Astrocyte (in vitro differentiated cells and primary cell): ENCODE measurements around the gene FSD1L. TPM values are rescaled to one million over a fixed set of nuclear protein-coding genes. Genes with fewer than 3 reads are reported as not detected.

ENCODE experiments used
- DNase-seq: peaks from one replicate; pipeline ENCODE4 v3.0.0-alpha.2; 2010; ENCODE audit warnings: low read depth
- FAIRE-seq: peaks from 2 replicates; lab custom pipeline; 2011; peaks lifted over from hg19 to GRCh38; lab: Jason Lieb, UNC
- H2AFZ ChIP-seq: 2 replicates; pipeline ENCODE4 v1.6.0; 2012; ENCODE audit warnings: low read depth, low read length, inconsistent platforms
- H3K27ac ChIP-seq: 2 replicates; pipeline ENCODE4 v1.5.1; 2011; ENCODE audit warnings: low read depth, low read length, inconsistent platforms
- H3K27me3 ChIP-seq: 2 replicates; pipeline ENCODE4 v1.6.0; 2011; ENCODE audit warnings: low read length, inconsistent platforms; ENCODE audit not compliant: insufficient read depth
- H3K36me3 ChIP-seq: 2 replicates; pipeline ENCODE4 v1.5.1; 2011; ENCODE audit warnings: low read length, inconsistent platforms; ENCODE audit not compliant: insufficient read depth
- H3K4me1 ChIP-seq: 2 replicates; pipeline ENCODE4 v1.5.1; 2011; ENCODE audit warnings: low read length, inconsistent platforms; ENCODE audit not compliant: insufficient read depth
- H3K4me2 ChIP-seq: 2 replicates; pipeline ENCODE4 v1.6.0; 2012; ENCODE audit warnings: low read length, inconsistent platforms
- H3K4me3 ChIP-seq: 2 replicates; pipeline ENCODE4 v1.5.1; 2011; ENCODE audit warnings: low read depth, mild to moderate bottlenecking, low read length, inconsistent platforms; ENCODE audit not compliant: insufficient read depth
- H3K79me2 ChIP-seq: 2 replicates; pipeline ENCODE4 v1.6.0; 2012; ENCODE audit warnings: mild to moderate bottlenecking, low read length, inconsistent platforms; ENCODE audit not compliant: insufficient read depth
- H3K9ac ChIP-seq: 2 replicates; pipeline ENCODE4 v1.6.0; 2012; ENCODE audit warnings: mild to moderate bottlenecking, low read length, inconsistent platforms
- H3K9me3 ChIP-seq: 2 replicates; pipeline ENCODE4 v1.5.1; 2012; ENCODE audit warnings: low read depth, mild to moderate bottlenecking, low read length, inconsistent platforms; ENCODE audit not compliant: insufficient read depth
- H4K20me1 ChIP-seq: 2 replicates; pipeline ENCODE4 v1.6.0; 2012; ENCODE audit warnings: low read length, inconsistent platforms; ENCODE audit not compliant: insufficient read depth
- H3K27ac Mint-ChIP-seq: one replicate; pipeline ENCODE4 v1.8.0; 2021; ENCODE audit warnings: mild to moderate bottlenecking, mixed read lengths; ENCODE audit not compliant: unreplicated experiment
- H3K27me3 Mint-ChIP-seq: one replicate; pipeline ENCODE4 v1.8.0; 2021; ENCODE audit warnings: low read depth, mixed read lengths; ENCODE audit not compliant: unreplicated experiment
- H3K36me3 Mint-ChIP-seq: one replicate; pipeline ENCODE4 v1.8.0; 2021; ENCODE audit warnings: low read depth, mixed read lengths; ENCODE audit not compliant: unreplicated experiment
- H3K4me1 Mint-ChIP-seq: one replicate; pipeline ENCODE4 v1.8.0; 2021; ENCODE audit warnings: low read depth, mixed read lengths; ENCODE audit not compliant: unreplicated experiment
- H3K4me3 Mint-ChIP-seq: one replicate; pipeline ENCODE4 v1.8.0; 2021; ENCODE audit warnings: mild to moderate bottlenecking, moderate library complexity, mixed read lengths; ENCODE audit not compliant: unreplicated experiment
- H3K9me3 Mint-ChIP-seq: one replicate; pipeline ENCODE4 v1.8.0; 2021; ENCODE audit warnings: mild to moderate bottlenecking, mixed read lengths; ENCODE audit not compliant: unreplicated experiment
- EZH2 ChIP-seq: IDR thresholded peaks from 2 replicates; pipeline ENCODE4 v1.6.1; 2012; ENCODE audit warnings: mild to moderate bottlenecking, low read length, inconsistent platforms; ENCODE audit not compliant: insufficient read depth
- total RNA-seq: library from RNA; stranded (reverse); gene quantifications from 2 replicates; pipeline ENCODE4 v1.2.1, GENCODE V29; 2021
- TF ChIP-seq, protein P1 (sequence below): IDR thresholded peaks from 2 replicates; pipeline ENCODE4 v1.5.1; 2011; ENCODE audit warnings: low read depth, mild to moderate bottlenecking, inconsistent platforms, low read length, moderate library complexity; ENCODE audit not compliant: insufficient read depth

FSD1L gene
- total RNA-seq, 1 donor from 2014 or later = 7.0 TPM

DNA sequence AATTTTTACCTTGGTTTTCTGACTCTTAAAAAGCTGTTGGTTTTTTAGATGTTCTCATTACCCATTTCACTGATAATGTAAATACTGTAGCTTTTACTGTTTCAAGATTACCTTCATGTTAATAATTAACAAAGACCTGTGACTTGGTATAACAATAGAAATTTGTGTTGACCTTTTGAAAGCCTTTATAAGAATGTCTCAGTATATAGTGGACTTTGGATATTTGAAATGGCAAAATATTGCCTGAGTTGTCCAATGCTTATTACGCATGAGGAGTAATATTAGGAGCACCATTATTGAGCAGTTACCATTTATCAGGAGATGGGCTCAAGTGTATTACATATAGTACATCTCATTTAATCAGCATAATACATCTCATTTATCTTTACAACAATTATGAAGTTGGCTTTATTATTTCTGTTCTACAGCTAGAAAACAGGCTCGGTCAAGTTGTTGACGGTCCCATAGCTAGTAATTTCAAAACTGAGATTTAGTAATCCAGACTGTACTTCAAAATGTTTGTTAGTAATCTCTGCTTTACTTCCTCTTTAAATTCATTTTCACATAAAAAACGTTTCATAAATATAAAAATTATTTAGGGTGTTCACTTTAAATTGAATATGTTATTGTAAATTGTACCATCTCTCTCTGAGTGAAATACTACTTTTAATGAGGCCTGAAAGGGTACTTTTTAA lies 59.4 kb downstream of the FSD1L start:
- no peak overlapping the region for H3K27ac Mint-ChIP-seq
- no peaks in the 10 kb centered on the region for H3K27me3 ChIP-seq
- no peak overlapping the region for H3K4me2 ChIP-seq
- H3K9ac ChIP-seq = no peak overlapping the region
- no peaks in the 10 kb centered on the region for H3K9me3 Mint-ChIP-seq
- H3K36me3 Mint-ChIP-seq = no peaks in the 10 kb centered on the region
- no peak overlapping the region for H3K27ac ChIP-seq
- TF ChIP-seq, protein P1, sequence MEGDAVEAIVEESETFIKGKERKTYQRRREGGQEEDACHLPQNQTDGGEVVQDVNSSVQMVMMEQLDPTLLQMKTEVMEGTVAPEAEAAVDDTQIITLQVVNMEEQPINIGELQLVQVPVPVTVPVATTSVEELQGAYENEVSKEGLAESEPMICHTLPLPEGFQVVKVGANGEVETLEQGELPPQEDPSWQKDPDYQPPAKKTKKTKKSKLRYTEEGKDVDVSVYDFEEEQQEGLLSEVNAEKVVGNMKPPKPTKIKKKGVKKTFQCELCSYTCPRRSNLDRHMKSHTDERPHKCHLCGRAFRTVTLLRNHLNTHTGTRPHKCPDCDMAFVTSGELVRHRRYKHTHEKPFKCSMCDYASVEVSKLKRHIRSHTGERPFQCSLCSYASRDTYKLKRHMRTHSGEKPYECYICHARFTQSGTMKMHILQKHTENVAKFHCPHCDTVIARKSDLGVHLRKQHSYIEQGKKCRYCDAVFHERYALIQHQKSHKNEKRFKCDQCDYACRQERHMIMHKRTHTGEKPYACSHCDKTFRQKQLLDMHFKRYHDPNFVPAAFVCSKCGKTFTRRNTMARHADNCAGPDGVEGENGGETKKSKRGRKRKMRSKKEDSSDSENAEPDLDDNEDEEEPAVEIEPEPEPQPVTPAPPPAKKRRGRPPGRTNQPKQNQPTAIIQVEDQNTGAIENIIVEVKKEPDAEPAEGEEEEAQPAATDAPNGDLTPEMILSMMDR = no peak
- TF ChIP-seq EZH2 = no peak
- DNase-seq (no peak), FAIRE-seq (no peak)
- H3K4me3 Mint-ChIP-seq = no peak overlapping the region
- peaks cover 11% of the 10 kb centered on the region for H3K4me1 ChIP-seq
- H3K4me1 Mint-ChIP-seq = peaks cover 29% of the 10 kb centered on the region
- peaks cover 14% of the 10 kb centered on the region for H3K79me2 ChIP-seq
- peaks cover 4% of the 10 kb centered on the region for H4K20me1 ChIP-seq
- no peak overlapping the region for H3K4me3 ChIP-seq
- no peaks in the 10 kb centered on the region for H3K36me3 ChIP-seq
- no peaks in the 10 kb centered on the region for H3K9me3 ChIP-seq
- no peaks in the 10 kb centered on the region for H3K27me3 Mint-ChIP-seq
- H2AFZ ChIP-seq = no peak overlapping the region

DNA sequence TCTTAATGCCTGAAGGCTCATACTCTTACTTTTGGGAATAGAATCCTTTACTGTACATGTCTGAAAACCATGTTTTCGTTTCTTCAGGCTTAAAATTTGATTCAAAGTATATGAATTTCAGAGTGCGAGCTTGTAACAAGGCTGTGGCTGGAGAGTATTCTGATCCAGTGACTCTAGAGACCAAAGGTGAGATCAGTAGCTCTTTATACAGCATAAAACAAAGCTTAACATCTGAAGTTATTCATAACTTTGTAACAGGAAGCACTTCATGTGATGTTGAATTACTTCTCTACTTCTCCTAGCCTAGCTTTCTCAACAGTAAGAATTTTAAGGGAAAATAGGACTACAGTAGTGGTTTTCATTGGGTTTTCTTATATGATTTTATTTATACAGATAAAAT lies 60.7 kb downstream of the FSD1L start:
- Histone ChIP-seq H3K9ac (no peak overlapping the region), H3K9me3 (no peaks in the 10 kb centered on the region), H3K79me2 (peaks cover 10% of the 10 kb centered on the region), H3K4me3 (no peak overlapping the region), H3K4me2 (no peak overlapping the region), H2AFZ (no peak overlapping the region), H3K36me3 (no peaks in the 10 kb centered on the region), H3K4me1 (peaks cover 11% of the 10 kb centered on the region), H3K27ac (no peak overlapping the region), H4K20me1 (peaks cover 4% of the 10 kb centered on the region), H3K27me3 (no peaks in the 10 kb centered on the region)
- no peaks in the 10 kb centered on the region for H3K36me3 Mint-ChIP-seq
- no peak for TF ChIP-seq EZH2
- TF ChIP-seq, protein P1 = no peak
- H3K27me3 Mint-ChIP-seq = no peaks in the 10 kb centered on the region
- H3K27ac Mint-ChIP-seq = no peak overlapping the region
- DNase-seq (no peak), FAIRE-seq (no peak)
- peaks cover 29% of the 10 kb centered on the region for H3K4me1 Mint-ChIP-seq
- no peaks in the 10 kb centered on the region for H3K9me3 Mint-ChIP-seq
- no peak overlapping the region for H3K4me3 Mint-ChIP-seq

DNA sequence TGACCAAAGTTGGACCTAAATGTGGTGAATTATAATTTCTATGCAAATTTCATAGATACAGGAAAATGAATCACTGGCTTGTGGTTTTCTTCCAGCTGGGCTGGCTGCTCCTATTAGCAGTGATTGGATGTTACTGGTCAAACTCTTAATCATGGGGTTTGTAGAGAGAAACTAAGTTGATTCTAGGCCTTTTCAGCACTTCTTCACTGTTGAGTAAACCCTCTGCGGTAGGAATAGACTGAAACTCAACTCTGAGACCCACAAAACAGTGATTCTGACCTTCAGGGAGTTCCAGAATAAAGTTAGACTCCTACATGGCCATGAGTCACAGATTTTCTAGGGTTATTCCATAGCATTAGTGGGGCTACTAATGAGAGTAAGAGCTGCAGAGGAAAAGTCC lies 62.2 kb downstream of the FSD1L start:
- Histone ChIP-seq H3K79me2 (no peaks in the 10 kb centered on the region), H3K27me3 (no peaks in the 10 kb centered on the region), H3K4me3 (peak overlapping the region; percentile 1), H2AFZ (no peak overlapping the region), H3K36me3 (peaks cover 2% of the 10 kb centered on the region), H3K4me2 (peak overlapping the region; percentile 69), H4K20me1 (peaks cover 4% of the 10 kb centered on the region), H3K4me1 (peaks cover 11% of the 10 kb centered on the region), H3K27ac (peak overlapping the region; percentile 13), H3K9ac (no peak overlapping the region), H3K9me3 (no peaks in the 10 kb centered on the region)
- Mint-ChIP-seq H3K27ac (peak overlapping the region; percentile 18), H3K4me3 (no peak overlapping the region), H3K9me3 (no peaks in the 10 kb centered on the region), H3K36me3 (no peaks in the 10 kb centered on the region), H3K4me1 (peaks cover 24% of the 10 kb centered on the region), H3K27me3 (no peaks in the 10 kb centered on the region)
- no peak for TF ChIP-seq EZH2
- TF ChIP-seq, protein P1 = no peak
- no peak for FAIRE-seq
- DNase-seq = peak; percentile 95
